Measurements from ENCODE around the gene SMCO4.
A peak's percentile ranks its signal among the peaks of the same experiment; 100 is the strongest.

Gene SMCO4

GRCh38 chr11:93504110-93505095 is 38.8 kb downstream of the SMCO4 start:
- no peak for DNase-seq (ENCODE audit: low spot score)

- DNase-seq (ENCODE audit: low spot score) = no peak
These were observed 41.3 kb downstream of the SMCO4 start for GRCh38 chr11:93501856-93502255.

GRCh38 chr11:93500759-93501158 is 42.4 kb downstream of the SMCO4 start:
- DNase-seq (ENCODE audit: low spot score) = no peak

GRCh38 chr11:93498641-93499040 is 44.5 kb downstream of the SMCO4 start:
- no peak for DNase-seq (ENCODE audit: low spot score)

GRCh38 chr11:93498161-93498560 is 45.0 kb downstream of the SMCO4 start:
- no peak for DNase-seq (ENCODE audit: low spot score)

- no peak for DNase-seq (ENCODE audit: low spot score)
These were observed 45.6 kb downstream of the SMCO4 start for GRCh38 chr11:93497596-93497995.

- DNase-seq (ENCODE audit: low spot score) = no peak
These were observed 48.8 kb downstream of the SMCO4 start for GRCh38 chr11:93494357-93494756.

GRCh38 chr11:93493252-93493897 is 49.8 kb downstream of the SMCO4 start:
- DNase-seq (ENCODE audit: low spot score) = no peak

- DNase-seq (ENCODE audit: low spot score) = no peak
These were observed 50.5 kb downstream of the SMCO4 start for GRCh38 chr11:93492464-93493251.

- DNase-seq (ENCODE audit: low spot score) = no peak
These were observed 51.2 kb downstream of the SMCO4 start for GRCh38 chr11:93491973-93492372.

- DNase-seq (ENCODE audit: low spot score) = no peak
These were observed 52.1 kb downstream of the SMCO4 start for GRCh38 chr11:93490996-93491618.

- no peak for DNase-seq (ENCODE audit: low spot score)
These were observed 53.4 kb downstream of the SMCO4 start for GRCh38 chr11:93489841-93490240.

- no peak for DNase-seq (ENCODE audit: low spot score)
These were observed 56.1 kb downstream of the SMCO4 start for GRCh38 chr11:93487032-93487483.

GRCh38 chr11:93485983-93486382 is 57.2 kb downstream of the SMCO4 start:
- DNase-seq (ENCODE audit: low spot score) = no peak

GRCh38 chr11:93484716-93485115 is 58.5 kb downstream of the SMCO4 start:
- peak; percentile 60 for DNase-seq (ENCODE audit: low spot score)

GRCh38 chr11:93482556-93482955 is 60.6 kb downstream of the SMCO4 start:
- DNase-seq (ENCODE audit: low spot score) = no peak

- no peak for DNase-seq (ENCODE audit: low spot score)
These were observed 61.5 kb downstream of the SMCO4 start for GRCh38 chr11:93481696-93482095.

GRCh38 chr11:93481279-93481678 is 61.9 kb downstream of the SMCO4 start:
- no peak for DNase-seq (ENCODE audit: low spot score)

GRCh38 chr11:93480756-93481155 is 62.4 kb downstream of the SMCO4 start:
- no peak for DNase-seq (ENCODE audit: low spot score)

GRCh38 chr11:93480256-93480655 is 62.9 kb downstream of the SMCO4 start:
- no peak for DNase-seq (ENCODE audit: low spot score)

GRCh38 chr11:93478841-93479240 is 64.3 kb downstream of the SMCO4 start:
- no peak for DNase-seq (ENCODE audit: low spot score)

- no peak for DNase-seq (ENCODE audit: low spot score)
These were observed 65.4 kb downstream of the SMCO4 start for GRCh38 chr11:93477684-93478234.

Data from AG08395 (cell line).